HG03280 (cell line): Measurements from ENCODE around the gene PRDM16.

ENCODE experiments used
- ATAC-seq: cut with Tn5 transposase; IDR thresholded peaks from one replicate; pipeline ENCODE4 v1.9.1; 2021; ENCODE audit warnings: mild to moderate bottlenecking, moderate library complexity; ENCODE audit not compliant: unreplicated experiment

Gene PRDM16

DNA sequence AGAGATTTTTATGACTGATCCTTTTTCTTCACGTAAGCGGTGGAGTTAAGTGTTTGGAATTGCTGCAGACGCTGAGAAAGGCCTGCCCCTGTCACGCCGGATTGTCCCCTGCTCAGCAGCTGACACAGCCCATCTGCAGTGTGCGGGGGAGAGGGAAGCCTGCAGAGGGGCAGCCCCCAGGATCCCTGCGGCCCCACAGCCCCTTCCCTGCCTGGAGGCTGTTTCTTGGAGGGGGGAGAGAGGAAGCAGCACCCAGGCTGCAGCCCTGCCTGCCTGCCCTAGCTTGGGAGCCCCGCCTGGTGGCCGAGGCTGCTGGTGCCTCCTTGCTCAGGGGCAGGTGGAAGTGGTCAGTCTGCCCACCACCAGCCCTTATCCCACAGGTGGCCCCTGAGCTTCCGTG is 50.7 kb downstream of the PRDM16 start:
- no peak for ATAC-seq

DNA sequence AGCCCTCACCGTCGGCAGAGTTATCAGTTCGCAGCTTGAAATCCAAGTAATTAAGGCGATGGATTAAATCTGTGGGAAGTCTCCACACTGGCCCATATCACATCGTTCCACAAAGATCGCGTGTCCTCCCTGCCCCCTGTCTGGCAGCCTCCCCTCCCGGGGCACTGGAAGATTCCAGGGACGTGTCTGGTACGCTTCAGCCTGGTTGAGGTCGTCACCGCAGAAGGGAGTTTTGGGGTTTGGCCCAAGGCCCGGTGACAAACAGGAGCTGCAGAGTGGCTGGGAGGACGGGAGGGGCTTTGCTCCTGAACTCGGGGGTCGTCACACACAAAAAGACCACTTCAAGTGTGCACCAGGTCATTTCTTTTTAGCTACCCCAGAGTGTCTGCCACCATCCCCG is 51.1 kb downstream of the PRDM16 start:
- ATAC-seq: no peak

GRCh38 chr1:3120994-3121393 is 52.0 kb downstream of the PRDM16 start:
- no peak for ATAC-seq

DNA sequence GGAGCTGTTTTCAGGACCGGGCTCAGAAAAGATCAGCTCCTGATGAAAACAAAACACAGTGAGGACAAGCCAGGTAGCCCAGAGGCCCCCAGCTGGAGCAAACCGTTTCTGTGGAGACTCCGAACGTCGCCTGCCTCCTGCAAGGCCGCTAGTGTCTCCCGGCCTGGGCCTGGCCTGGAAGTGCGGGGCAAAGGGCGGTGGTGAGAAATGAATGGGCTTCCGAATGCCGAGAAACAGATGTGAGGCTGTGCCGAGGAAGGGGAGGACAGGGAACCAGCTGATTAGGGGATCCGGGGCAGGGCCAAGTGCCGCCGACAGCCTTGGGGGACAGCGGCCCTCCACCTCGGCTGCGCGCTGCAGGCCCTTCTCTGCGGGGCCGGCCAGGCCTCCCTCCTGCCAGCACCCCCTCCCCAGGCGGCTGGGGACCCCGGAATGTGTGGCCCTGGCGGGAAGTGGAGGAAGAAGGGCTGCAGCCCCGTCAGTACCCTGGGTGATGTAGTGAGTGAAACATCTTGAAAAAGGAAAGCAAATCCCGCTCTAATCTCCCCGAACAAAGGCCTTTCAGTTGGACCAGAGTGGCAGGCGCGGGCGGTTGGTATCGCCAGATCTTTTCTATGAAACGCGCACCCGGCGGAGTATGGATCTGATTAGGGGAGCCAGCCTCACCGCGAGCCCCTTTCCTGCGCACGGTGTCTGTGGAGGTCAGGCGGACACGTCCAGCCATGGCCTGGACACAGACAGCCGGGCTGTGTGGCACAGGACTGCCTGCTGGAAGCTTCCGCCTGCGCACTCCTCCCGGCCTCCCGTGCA is 52.6 kb downstream of the PRDM16 start:
- ATAC-seq: no peak

GRCh38 chr1:3122311-3122710 is 53.3 kb downstream of the PRDM16 start:
- no peak for ATAC-seq

DNA sequence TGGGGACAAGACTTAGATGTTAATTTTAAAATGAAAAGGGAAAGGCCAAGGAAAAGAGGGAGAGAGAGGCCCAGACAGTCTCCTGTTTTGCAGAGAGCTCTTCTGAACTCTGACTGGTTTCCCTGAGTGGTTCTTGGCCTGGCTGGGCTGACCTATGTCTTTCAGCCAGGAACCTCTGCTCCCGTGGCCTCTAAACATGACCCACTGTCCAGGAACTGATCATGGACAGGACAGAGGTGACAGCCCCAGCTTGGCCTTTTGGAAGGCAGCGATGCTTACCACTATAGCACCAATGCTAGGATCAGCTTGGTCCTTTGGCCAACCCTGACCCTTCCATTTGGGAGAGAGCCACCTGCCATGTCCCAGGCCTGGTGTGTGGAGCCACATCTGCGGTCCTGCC is 55.2 kb downstream of the PRDM16 start:
- ATAC-seq: no peak

- no peak for ATAC-seq
Observed at GRCh38 chr1:3125078-3125477, 56.1 kb downstream of the PRDM16 start.

DNA sequence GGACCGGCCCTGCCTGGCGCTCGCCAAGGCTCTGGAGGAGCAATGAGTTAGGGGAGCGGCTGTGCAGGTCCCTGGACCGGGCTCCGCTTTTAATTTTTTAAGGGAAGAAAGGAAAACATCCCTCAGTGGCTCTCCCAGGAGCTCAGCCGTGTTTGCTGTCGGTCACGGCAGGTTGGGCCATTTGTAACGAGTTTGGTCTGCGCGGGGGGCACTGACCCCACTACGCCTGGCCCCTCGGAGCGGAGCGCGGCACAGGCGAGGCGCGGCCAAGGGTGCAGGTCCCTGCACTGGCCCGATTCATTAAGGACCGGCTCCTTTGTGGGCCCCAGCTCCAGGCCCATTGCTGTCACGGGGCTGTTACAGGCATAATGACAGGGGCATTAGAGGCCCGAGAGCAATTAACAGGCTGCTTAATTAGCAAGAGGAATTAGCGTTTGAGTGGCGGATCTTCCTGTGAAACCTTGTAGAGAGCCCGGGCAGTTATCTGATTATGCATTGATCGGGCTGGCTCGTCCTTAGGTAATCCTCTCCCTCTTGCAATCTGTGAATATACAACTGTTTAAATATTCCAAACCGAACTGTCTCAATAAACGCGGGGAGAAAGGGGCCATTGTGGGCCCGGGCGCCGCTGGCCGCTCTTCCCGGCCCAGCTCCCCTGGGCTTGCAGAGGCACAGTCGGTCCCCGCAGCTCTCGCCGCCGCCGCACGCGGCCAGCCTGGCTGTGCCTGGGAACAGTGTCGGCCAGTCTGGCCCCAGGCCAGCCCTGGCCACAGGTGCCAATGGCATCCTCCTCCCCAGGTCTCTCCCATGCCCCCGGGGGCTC is 56.8 kb downstream of the PRDM16 start:
- ATAC-seq: no peak

GRCh38 chr1:3126756-3127678 is 58.0 kb downstream of the PRDM16 start:
- no peak for ATAC-seq

GRCh38 chr1:3127738-3128137 is 58.7 kb downstream of the PRDM16 start:
- no peak for ATAC-seq

DNA sequence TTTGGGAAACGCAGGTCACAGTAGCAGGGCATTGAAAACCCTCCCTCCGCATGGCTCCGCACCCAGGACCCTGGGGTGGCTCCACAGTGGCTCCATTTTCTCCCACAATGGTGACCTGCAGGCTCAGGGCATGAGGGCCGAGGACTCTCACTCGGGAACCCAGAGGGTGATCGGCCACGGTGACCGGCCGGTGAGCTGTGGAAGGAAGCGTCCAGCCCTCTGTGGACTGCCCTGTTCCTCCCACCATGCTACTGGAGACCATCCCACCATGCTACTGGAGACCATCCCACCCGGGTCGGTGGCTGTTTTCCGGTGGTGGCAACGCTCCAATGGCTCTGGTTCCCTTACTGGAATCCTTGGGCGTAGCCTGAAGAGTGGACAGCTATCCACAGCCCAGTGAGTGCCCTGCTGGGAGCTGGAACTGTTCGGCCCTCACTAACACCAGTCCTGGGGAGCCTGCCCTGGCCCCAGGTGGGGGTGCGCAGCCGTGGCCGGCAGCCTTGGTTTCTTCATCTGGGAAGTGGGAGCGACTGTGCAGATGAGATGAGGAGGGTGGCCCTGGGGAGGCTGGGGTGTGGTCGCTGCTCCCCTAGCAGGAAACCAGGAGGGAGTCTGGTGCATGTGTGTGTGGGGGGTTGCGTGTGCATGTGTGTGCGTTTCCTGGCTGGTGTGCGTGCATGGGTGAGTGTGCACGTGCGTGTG is 59.6 kb downstream of the PRDM16 start:
- no peak for ATAC-seq

DNA sequence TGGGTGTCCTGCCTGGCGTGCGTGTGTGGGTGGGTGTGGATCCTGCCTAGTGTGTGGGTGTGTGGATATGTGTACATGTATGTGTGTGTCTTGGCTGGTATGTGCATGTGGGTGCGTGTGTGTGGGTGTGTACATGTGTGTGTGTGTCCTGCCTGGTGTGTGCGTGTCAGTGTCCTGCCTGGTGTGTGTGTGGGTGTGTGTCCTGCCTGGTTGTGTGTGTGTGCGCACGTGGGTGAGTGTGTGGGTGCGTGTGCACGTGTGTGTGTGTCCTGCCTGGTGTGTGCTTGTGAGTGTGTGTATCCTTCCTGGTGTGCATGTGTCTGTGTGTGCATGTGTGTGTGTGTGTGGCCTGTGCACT is 60.1 kb downstream of the PRDM16 start:
- ATAC-seq: no peak

- ATAC-seq: no peak
Observed at GRCh38 chr1:3130268-3130667, 61.3 kb downstream of the PRDM16 start.

- ATAC-seq: no peak
Observed at GRCh38 chr1:3132660-3133059, 63.7 kb downstream of the PRDM16 start.

GRCh38 chr1:3133686-3134085 is 64.7 kb downstream of the PRDM16 start:
- no peak for ATAC-seq

GRCh38 chr1:3134381-3135072 is 65.5 kb downstream of the PRDM16 start:
- no peak for ATAC-seq

DNA sequence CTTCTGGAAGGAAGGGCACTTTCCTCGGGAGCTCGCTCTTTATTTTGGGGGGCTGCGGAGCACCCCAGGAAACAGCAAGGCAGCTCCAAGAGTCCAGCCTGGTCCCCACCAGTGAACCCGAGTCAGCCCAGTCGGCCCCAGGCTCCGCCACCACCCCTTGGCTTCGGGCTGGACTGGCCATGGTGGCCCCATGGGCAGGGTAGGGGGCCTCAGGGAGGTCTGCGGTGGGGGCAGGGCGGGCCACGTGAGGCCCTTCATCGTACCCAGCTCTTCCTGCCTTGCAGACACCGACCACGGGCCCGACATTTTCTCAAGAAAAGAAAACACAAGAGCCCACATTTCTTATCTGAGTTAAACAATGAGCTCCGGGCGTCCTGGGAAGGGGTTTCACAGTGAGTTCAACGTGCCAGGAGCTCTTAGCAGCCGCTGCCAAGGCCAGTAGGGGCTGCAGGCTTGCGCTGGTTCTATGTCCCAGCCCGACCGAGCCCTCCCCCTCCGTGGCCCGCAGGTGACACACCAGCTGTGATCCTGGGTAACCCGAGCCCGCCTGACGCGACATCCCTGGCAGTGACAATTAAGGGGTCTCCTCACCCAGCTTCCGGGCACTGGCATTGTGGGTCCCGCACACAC is 66.2 kb downstream of the PRDM16 start:
- no peak for ATAC-seq

DNA sequence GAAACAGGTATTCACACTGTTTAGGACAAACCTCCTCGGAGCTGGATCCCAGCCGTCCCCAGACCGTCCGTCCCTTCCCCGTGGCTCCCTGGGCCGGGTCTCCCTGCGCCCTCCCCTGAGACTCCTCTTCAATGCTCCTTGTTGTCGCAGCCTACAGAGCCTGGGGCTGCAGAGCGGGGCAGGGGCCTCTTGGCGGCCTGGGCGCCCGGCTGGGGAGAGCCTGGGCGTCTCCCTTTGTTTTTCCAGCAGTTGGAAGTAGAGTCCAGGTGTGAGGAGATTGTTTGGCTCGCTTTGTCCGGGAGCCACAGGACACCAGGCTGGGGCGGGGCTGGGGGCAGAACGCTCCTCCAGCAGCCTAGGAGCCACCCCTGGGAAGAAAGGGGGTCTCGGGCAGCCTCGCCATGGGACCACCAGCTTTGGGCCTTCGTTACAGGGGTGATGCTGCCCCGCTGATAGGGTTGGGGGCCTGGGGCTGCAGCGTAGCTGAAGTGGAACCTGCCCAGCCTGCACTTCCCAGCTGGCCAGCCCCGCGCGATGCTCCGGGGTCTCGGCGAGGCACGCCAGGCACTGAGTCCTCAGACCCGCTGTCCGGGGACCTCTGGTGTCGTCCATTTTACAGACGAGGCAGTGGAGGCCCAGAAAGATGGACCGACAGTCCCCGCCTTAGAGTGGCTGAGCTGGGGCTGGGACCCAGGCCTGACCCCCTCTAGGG is 66.9 kb downstream of the PRDM16 start:
- no peak for ATAC-seq

- no peak for ATAC-seq
Observed at GRCh38 chr1:3136532-3136931, 67.5 kb downstream of the PRDM16 start.
